ENCODE results near the gene ANKRD35. TPM values are rescaled to one million over a fixed set of nuclear protein-coding genes. Genes with fewer than 3 reads are reported as not detected.
"Not testable (repeated sequence)": the region's sequence is repeated elsewhere in the genome, so short reads cannot be mapped to it uniquely, and the experiment has no call there.

ANKRD35 gene
- total RNA-seq, 1 experiment from 2014 or later: 2.7 TPM

DNA sequence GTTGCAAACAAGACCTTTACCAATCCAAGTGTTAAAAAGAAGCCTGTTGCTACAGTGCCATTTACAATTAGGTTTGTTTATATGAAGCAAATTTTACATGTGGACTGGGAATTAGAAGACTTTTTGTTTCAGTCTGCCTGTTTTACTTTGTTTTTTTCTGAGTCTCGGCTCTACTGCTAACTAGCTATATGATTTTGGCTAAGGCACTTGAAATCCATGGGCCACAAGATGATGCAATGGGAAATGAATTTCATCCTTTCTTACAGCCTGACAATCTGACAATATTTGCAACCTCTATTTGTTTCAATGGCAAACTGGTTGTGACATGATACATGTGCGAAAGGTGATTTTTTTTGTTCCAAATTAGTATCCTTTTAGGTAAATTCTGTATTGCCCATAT lies 36.6 kb upstream of the ANKRD35 start:
- no peak for TF ChIP-seq MXD4 (CRISPR knock-in tag; IDR thresholded peaks at IDR 0.05; ENCODE audit: borderline replicate concordance)
- no peak for TF ChIP-seq TEAD4 (CRISPR knock-in tag; IDR thresholded peaks at IDR 0.05)
- Mint-ChIP-seq H3K4me3 (no peak overlapping the region), H3K27ac (no peak overlapping the region), H3K27me3 (ENCODE audit: low read depth) (peaks cover 7% of the 10 kb centered on the region), H3K36me3 (peaks cover 8% of the 10 kb centered on the region), H3K4me1 (peaks cover 24% of the 10 kb centered on the region), H3K9me3 (no peaks in the 10 kb centered on the region)
- CTCF ChIA-PET: interaction anchor here (2.2 kb wide), 1 partner anchor 31 kb away, joined by 5 read pairs; no protein-coding TSS in a partner anchor
- ATAC-seq (no peak), DNase-seq (ENCODE audit: low spot score) (no peak)
- POLR2A ChIA-PET: interaction anchor here (0.6 to 1.3 kb wide), 2 partner anchors 42 to 105 kb away, joined by 3 read pairs; partner anchors contain the start of genes ANKRD34A and POLR3GL

DNA sequence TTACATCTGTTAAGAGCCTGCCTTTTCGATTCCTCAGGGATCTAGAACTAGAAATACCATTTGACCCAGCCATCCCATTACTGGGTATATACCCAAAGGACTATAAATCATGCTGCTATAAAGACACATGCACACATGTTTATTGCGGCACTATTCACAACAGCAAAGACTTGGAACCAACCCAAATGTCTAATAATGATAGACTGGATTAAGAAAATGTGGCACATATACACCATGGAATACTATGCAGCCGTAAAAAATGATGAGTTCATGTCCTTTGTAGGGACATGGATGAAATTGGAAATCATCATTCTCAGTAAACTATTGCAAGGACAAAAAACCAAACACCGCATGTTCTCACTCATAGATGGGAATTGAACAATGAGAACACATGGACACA lies 34.6 kb upstream of the ANKRD35 start:
- H3K4me3 Mint-ChIP-seq: peak overlapping the region; percentile 86
- ATAC-seq; H3K36me3 Mint-ChIP-seq; H3K9me3 Mint-ChIP-seq; POLR2A ChIA-PET; H3K27me3 Mint-ChIP-seq (ENCODE audit: low read depth); DNase-seq (ENCODE audit: low spot score): not testable (repeated sequence)
- peak overlapping the region; percentile 63; the same call in 1 of the 2 replicates for H3K27ac Mint-ChIP-seq
- peaks cover 19% of the 10 kb centered on the region for H3K4me1 Mint-ChIP-seq
- CTCF ChIA-PET: interaction anchor here (3.0 kb wide), 1 partner anchor 29 kb away, joined by 17 read pairs; no protein-coding TSS in a partner anchor

GRCh38 chr1:145918992-145919939 lies 33.6 kb upstream of the ANKRD35 start:
- H3K9me3 Mint-ChIP-seq: no peaks in the 10 kb centered on the region
- peaks cover 19% of the 10 kb centered on the region for H3K4me1 Mint-ChIP-seq
- ATAC-seq (peak; percentile 26), DNase-seq (ENCODE audit: low spot score) (peak; percentile 44)
- peak overlapping the region; percentile 78 for H3K27ac Mint-ChIP-seq
- CTCF ChIA-PET: interaction anchor here (0.9 to 3.0 kb wide), 12 partner anchors 8 to 74 kb away, joined by 3 to 17 read pairs (median 4); partner anchors contain the start of genes ITGA10, LIX1L, NUDT17 and PIAS3
- H3K27me3 Mint-ChIP-seq (ENCODE audit: low read depth): peaks cover 10% of the 10 kb centered on the region
- peak overlapping the region; percentile 86 for H3K4me3 Mint-ChIP-seq
- POLR2A ChIA-PET: interaction anchor here (0.7 to 1.2 kb wide), 5 partner anchors 8 to 60 kb away, joined by 3 to 10 read pairs (median 4); partner anchors contain the start of genes PIAS3 and RBM8A
- peaks cover 5% of the 10 kb centered on the region; the same call in 1 of the 2 replicates for H3K36me3 Mint-ChIP-seq
- TF ChIP-seq ZNF396 (CRISPR knock-in tag; IDR thresholded peaks at IDR 0.05; ENCODE audit: borderline replicate concordance) (no peak), ZNF425 (CRISPR knock-in tag; conservative IDR thresholded peaks at IDR 0.05) (no peak), ETV6 (CRISPR knock-in tag; IDR thresholded peaks at IDR 0.05) (no peak), ZNF232 (CRISPR knock-in tag; IDR thresholded peaks at IDR 0.05) (no peak), FOXJ3 (CRISPR knock-in tag; IDR thresholded peaks at IDR 0.05; ENCODE audit: borderline replicate concordance) (no peak), ELF4 (CRISPR knock-in tag; IDR thresholded peaks at IDR 0.05; ENCODE audit: low read depth) (no peak), PRRX2 (CRISPR knock-in tag; IDR thresholded peaks at IDR 0.05) (no peak), ZNF416 (CRISPR knock-in tag; IDR thresholded peaks at IDR 0.05) (peak; percentile 35; the same call in 1 of the 2 replicates), TEAD4 (CRISPR knock-in tag; IDR thresholded peaks at IDR 0.05) (no peak), SMAD4 (CRISPR knock-in tag; IDR thresholded peaks at IDR 0.05) (no peak), ATF6 (CRISPR knock-in tag; IDR thresholded peaks at IDR 0.05) (no peak)
- TF ChIP-seq, protein P1, sequence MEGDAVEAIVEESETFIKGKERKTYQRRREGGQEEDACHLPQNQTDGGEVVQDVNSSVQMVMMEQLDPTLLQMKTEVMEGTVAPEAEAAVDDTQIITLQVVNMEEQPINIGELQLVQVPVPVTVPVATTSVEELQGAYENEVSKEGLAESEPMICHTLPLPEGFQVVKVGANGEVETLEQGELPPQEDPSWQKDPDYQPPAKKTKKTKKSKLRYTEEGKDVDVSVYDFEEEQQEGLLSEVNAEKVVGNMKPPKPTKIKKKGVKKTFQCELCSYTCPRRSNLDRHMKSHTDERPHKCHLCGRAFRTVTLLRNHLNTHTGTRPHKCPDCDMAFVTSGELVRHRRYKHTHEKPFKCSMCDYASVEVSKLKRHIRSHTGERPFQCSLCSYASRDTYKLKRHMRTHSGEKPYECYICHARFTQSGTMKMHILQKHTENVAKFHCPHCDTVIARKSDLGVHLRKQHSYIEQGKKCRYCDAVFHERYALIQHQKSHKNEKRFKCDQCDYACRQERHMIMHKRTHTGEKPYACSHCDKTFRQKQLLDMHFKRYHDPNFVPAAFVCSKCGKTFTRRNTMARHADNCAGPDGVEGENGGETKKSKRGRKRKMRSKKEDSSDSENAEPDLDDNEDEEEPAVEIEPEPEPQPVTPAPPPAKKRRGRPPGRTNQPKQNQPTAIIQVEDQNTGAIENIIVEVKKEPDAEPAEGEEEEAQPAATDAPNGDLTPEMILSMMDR (IDR thresholded peaks at IDR 0.05): no peak
- TF ChIP-seq, protein P2, sequence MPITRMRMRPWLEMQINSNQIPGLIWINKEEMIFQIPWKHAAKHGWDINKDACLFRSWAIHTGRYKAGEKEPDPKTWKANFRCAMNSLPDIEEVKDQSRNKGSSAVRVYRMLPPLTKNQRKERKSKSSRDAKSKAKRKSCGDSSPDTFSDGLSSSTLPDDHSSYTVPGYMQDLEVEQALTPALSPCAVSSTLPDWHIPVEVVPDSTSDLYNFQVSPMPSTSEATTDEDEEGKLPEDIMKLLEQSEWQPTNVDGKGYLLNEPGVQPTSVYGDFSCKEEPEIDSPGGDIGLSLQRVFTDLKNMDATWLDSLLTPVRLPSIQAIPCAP (CRISPR knock-in tag; IDR thresholded peaks at IDR 0.05): no peak
- TF ChIP-seq, protein P3, sequence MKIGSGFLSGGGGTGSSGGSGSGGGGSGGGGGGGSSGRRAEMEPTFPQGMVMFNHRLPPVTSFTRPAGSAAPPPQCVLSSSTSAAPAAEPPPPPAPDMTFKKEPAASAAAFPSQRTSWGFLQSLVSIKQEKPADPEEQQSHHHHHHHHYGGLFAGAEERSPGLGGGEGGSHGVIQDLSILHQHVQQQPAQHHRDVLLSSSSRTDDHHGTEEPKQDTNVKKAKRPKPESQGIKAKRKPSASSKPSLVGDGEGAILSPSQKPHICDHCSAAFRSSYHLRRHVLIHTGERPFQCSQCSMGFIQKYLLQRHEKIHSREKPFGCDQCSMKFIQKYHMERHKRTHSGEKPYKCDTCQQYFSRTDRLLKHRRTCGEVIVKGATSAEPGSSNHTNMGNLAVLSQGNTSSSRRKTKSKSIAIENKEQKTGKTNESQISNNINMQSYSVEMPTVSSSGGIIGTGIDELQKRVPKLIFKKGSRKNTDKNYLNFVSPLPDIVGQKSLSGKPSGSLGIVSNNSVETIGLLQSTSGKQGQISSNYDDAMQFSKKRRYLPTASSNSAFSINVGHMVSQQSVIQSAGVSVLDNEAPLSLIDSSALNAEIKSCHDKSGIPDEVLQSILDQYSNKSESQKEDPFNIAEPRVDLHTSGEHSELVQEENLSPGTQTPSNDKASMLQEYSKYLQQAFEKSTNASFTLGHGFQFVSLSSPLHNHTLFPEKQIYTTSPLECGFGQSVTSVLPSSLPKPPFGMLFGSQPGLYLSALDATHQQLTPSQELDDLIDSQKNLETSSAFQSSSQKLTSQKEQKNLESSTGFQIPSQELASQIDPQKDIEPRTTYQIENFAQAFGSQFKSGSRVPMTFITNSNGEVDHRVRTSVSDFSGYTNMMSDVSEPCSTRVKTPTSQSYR (CRISPR knock-in tag; IDR thresholded peaks at IDR 0.05): no peak

All from WTC11 (cell line).